Suprapubic skin (tissue), 3 donors: ENCODE measurements around the gene CHST15.

Experiments
- POLR2A ChIP-seq, 2 donors: fragments of 450-650 bp; IDR thresholded peaks; one replicate each; pipeline ENCODE4 v1.6.1; 2017; ENCODE audit warnings: antibody characterized with exemption in 2 of 2, mild to moderate bottlenecking in 2 of 2, moderate library complexity in 2 of 2
- TF ChIP-seq, protein P1 (sequence below), 2 donors: fragments of 200-600 bp in 1 of 2; fragments of 450-650 bp in 1 of 2; sonication (generic) in 1 of 2; IDR thresholded peaks; one replicate each; pipeline ENCODE4 v1.5.1; 2016 to 2019; ENCODE audit warnings: antibody characterized with exemption in 2 of 2, mild to moderate bottlenecking in 1 of 2, moderate library complexity in 1 of 2

DNA sequence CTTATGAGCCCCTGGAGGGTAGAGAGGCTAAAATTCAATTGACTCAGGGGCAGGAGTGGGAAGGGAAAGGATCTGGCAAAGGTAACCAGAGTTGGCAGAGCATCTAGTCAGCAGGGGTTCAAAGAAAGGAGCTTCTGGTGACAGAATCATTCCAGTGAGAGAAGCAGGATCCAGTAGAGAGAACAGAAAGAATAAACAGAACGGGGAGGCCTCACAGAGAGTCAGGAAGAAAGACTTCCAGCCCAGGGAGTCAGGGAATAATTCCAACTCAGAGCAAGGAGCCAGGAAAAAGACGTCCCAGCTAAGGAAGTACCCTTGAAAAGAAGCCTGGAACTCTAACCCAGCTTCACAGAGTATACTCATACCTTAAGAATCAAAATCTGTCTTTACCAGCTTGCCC, 135.2 kb downstream of the CHST15 start:
- TF ChIP-seq, protein P1, sequence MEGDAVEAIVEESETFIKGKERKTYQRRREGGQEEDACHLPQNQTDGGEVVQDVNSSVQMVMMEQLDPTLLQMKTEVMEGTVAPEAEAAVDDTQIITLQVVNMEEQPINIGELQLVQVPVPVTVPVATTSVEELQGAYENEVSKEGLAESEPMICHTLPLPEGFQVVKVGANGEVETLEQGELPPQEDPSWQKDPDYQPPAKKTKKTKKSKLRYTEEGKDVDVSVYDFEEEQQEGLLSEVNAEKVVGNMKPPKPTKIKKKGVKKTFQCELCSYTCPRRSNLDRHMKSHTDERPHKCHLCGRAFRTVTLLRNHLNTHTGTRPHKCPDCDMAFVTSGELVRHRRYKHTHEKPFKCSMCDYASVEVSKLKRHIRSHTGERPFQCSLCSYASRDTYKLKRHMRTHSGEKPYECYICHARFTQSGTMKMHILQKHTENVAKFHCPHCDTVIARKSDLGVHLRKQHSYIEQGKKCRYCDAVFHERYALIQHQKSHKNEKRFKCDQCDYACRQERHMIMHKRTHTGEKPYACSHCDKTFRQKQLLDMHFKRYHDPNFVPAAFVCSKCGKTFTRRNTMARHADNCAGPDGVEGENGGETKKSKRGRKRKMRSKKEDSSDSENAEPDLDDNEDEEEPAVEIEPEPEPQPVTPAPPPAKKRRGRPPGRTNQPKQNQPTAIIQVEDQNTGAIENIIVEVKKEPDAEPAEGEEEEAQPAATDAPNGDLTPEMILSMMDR (IDR thresholded peaks at IDR 0.05), result no peak
- TF ChIP-seq POLR2A (IDR thresholded peaks at IDR 0.05), result no peak
